Liver (tissue), 9 donors: ENCODE results near the gene TBC1D4. TPM values are rescaled to one million over a fixed set of nuclear protein-coding genes. Genes with fewer than 3 reads are reported as not detected.

Experiments
- DNase-seq: peaks from one replicate; pipeline ENCODE4 v3.0.0-alpha.2; 2017; ENCODE audit warnings: low spot score
- H3K27ac ChIP-seq, 2 donors: one replicate each; pipeline ENCODE4 v1.7.0; 2013; ENCODE audit warnings: inconsistent platforms in 2 of 2, low read length in 2 of 2, control low read depth in 1 of 2, low read depth in 1 of 2, mild to moderate bottlenecking in 1 of 2
- H3K27me3 ChIP-seq, 4 donors: one replicate each; pipeline versions ENCODE4 v1.6.1 to v1.7.0; 2013; ENCODE audit warnings: low read length in 3 of 4, inconsistent platforms in 1 of 4, mild to moderate bottlenecking in 1 of 4, moderate library complexity in 1 of 4; ENCODE audit not compliant: control insufficient read depth in 4 of 4, insufficient read depth in 4 of 4
- H3K36me3 ChIP-seq, 4 donors: one replicate each; pipeline versions ENCODE4 v1.6.1 to v1.7.0; 2013; ENCODE audit warnings: low read length in 3 of 4, mild to moderate bottlenecking in 3 of 4, low read depth in 1 of 4, moderate library complexity in 1 of 4; ENCODE audit not compliant: control insufficient read depth in 4 of 4, insufficient read depth in 3 of 4
- H3K4me1 ChIP-seq, 4 donors: one replicate each; pipeline versions ENCODE4 v1.6.1 to v1.7.0; 2013; ENCODE audit warnings: low read length in 3 of 4, mild to moderate bottlenecking in 3 of 4, moderate library complexity in 1 of 4; ENCODE audit not compliant: control insufficient read depth in 4 of 4, insufficient read depth in 4 of 4
- H3K4me3 ChIP-seq, 3 donors: one replicate each; pipeline versions ENCODE4 v1.6.1 to v1.7.0; 2013; ENCODE audit warnings: low read length in 3 of 3, control low read depth in 1 of 3, low read depth in 1 of 3, mild to moderate bottlenecking in 1 of 3
- H3K9ac ChIP-seq, 2 donors: one replicate each; pipeline ENCODE4 v1.7.0; 2013; ENCODE audit warnings: low read length in 2 of 2, mild to moderate bottlenecking in 2 of 2, moderate library complexity in 2 of 2, control low read depth in 1 of 2, low read depth in 1 of 2
- H3K9me3 ChIP-seq, 4 donors: one replicate each; pipeline versions ENCODE4 v1.6.1 to v1.7.0; 2013; ENCODE audit warnings: low read length in 3 of 4; ENCODE audit not compliant: control insufficient read depth in 4 of 4
- EGR1 ChIP-seq, 2 donors: IDR thresholded peaks; 2 replicates each; pipeline ENCODE4 v1.6.1; 2016 to 2018; ENCODE audit warnings: antibody characterized with exemption in 2 of 2, low read depth in 2 of 2
- FOXA1 ChIP-seq: IDR thresholded peaks from 2 replicates; pipeline ENCODE4 v1.6.1; 2016; ENCODE audit warnings: antibody characterized with exemption
- FOXA2 ChIP-seq: IDR thresholded peaks from 2 replicates; pipeline ENCODE4 v1.6.1; 2016; ENCODE audit warnings: antibody characterized with exemption
- GABPA ChIP-seq, 2 donors: IDR thresholded peaks in 1 of 2; conservative IDR thresholded peaks in 1 of 2; 2 replicates each; pipeline ENCODE4 v1.6.1; 2016; ENCODE audit warnings: antibody characterized with exemption in 2 of 2, mild to moderate bottlenecking in 1 of 2, moderate library complexity in 1 of 2
- HNF4A ChIP-seq, 2 donors: conservative IDR thresholded peaks; 2 replicates each; pipeline ENCODE4 v1.6.1; 2016; ENCODE audit warnings: antibody characterized with exemption in 2 of 2, mild to moderate bottlenecking in 2 of 2
- HNF4G ChIP-seq: IDR thresholded peaks from 2 replicates; pipeline ENCODE4 v1.6.1; 2016; ENCODE audit warnings: antibody characterized with exemption
- JUND ChIP-seq, 2 donors: IDR thresholded peaks; 2 replicates each; pipeline ENCODE4 v1.6.1; 2016; ENCODE audit warnings: antibody characterized with exemption in 2 of 2
- NR2F2 ChIP-seq: IDR thresholded peaks from 2 replicates; pipeline ENCODE4 v1.6.1; 2016; ENCODE audit warnings: antibody characterized with exemption
- RAD21 ChIP-seq, 2 donors: IDR thresholded peaks; 2 replicates each; pipeline ENCODE4 v1.6.1; 2016; ENCODE audit warnings: antibody characterized with exemption in 2 of 2, mild to moderate bottlenecking in 2 of 2
- RXRA ChIP-seq, 2 donors: IDR thresholded peaks; 2 replicates each; pipeline ENCODE4 v1.6.1; 2017 to 2018; ENCODE audit warnings: antibody characterized with exemption in 2 of 2, mild to moderate bottlenecking in 1 of 2
- SP1 ChIP-seq: IDR thresholded peaks from 2 replicates; pipeline ENCODE4 v1.6.1; 2018; ENCODE audit warnings: antibody characterized with exemption, mild to moderate bottlenecking
- TAF1 ChIP-seq: conservative IDR thresholded peaks from 2 replicates; pipeline ENCODE4 v1.6.1; 2016; ENCODE audit warnings: antibody characterized with exemption, mild to moderate bottlenecking
- YY1 ChIP-seq: IDR thresholded peaks from 2 replicates; pipeline ENCODE4 v1.6.1; 2016; ENCODE audit warnings: antibody characterized with exemption, mild to moderate bottlenecking
- WGBS: extraction: QIAGEN DNeasy Blood & Tissue Kit; methylation state at CpG from one replicate; pipeline ENCODE4 v1.1.7; 2013; 5-methylcytosine and 5-hydroxymethylcytosine counted together
- polyA plus RNA-seq, 2 donors: library from polyadenylated mRNA; stranded (reverse) in 1 of 2; unstranded in 1 of 2; fragments of 200-250 nt in 1 of 2; fragments of >200 nt in 1 of 2; fragmentation: Nextera tagmentation in 1 of 2; extraction: Ambion mirVana in 1 of 2; gene quantifications; one replicate each; pipeline versions ENCODE4 v1.2.1 to v1.2.3, GENCODE V29; 2013 to 2015
- total RNA-seq, 2 donors: library from RNA; depleted of rRNA; stranded (reverse); fragments of >200 nt; gene quantifications; one replicate each; pipeline ENCODE4 v1.2.3, GENCODE V29; 2014
- TF ChIP-seq, protein P1 (sequence below): IDR thresholded peaks from 2 replicates; pipeline ENCODE4 v1.6.1; 2016; ENCODE audit warnings: antibody characterized with exemption
- TF ChIP-seq, protein P2 (sequence below): IDR thresholded peaks from 2 replicates; pipeline ENCODE4 v1.6.1; 2016; ENCODE audit warnings: antibody characterized with exemption
- TF ChIP-seq, protein P3 (sequence below): fragments of 150-350 bp; IDR thresholded peaks from 2 replicates; pipeline ENCODE4 v1.5.1; 2017; ENCODE audit warnings: improper control_type of control experiment, low read depth, low read length; ENCODE audit not compliant: missing input control
- TF ChIP-seq, protein P4 (sequence below): IDR thresholded peaks from 2 replicates; pipeline ENCODE4 v1.6.1; 2016; ENCODE audit warnings: antibody characterized with exemption
- TF ChIP-seq, protein P5 (sequence below): IDR thresholded peaks from 2 replicates; pipeline ENCODE4 v1.6.1; 2016; ENCODE audit warnings: antibody characterized with exemption, mild to moderate bottlenecking
- donor health status: healthy.
- donor health status: healthy.
- donor health status: healthy.
- donor health status: healthy.
- donor health status: healthy.

Gene TBC1D4
- total and polyA plus RNA-seq, 4 donors: 2.3 to 11.1 (median 6.5) TPM

DNA sequence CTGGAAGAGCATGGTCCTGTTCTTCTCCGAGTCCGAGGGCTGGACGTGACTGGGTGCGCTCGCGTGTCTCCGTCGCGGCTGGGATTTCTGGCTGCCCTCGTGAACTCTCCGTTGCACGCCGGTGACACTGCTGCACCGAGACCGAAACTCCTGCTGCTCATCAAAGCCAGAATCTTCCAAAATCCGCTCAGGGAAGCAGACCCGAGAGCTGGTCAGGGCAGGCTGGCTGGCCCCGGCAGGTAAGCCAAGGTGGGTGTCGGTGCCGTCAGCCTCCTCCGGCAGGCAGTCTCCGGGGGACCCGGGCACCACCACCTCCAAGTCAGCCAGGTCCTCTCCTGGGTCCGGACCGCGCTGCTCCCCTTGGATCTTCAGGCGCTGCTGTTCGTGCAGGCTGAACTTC, 119.9 kb downstream of the TBC1D4 start:
- no peak for TF ChIP-seq HNF4A (conservative IDR thresholded peaks at IDR 0.05)
- TF ChIP-seq TAF1: no peak
- TF ChIP-seq, protein P1, sequence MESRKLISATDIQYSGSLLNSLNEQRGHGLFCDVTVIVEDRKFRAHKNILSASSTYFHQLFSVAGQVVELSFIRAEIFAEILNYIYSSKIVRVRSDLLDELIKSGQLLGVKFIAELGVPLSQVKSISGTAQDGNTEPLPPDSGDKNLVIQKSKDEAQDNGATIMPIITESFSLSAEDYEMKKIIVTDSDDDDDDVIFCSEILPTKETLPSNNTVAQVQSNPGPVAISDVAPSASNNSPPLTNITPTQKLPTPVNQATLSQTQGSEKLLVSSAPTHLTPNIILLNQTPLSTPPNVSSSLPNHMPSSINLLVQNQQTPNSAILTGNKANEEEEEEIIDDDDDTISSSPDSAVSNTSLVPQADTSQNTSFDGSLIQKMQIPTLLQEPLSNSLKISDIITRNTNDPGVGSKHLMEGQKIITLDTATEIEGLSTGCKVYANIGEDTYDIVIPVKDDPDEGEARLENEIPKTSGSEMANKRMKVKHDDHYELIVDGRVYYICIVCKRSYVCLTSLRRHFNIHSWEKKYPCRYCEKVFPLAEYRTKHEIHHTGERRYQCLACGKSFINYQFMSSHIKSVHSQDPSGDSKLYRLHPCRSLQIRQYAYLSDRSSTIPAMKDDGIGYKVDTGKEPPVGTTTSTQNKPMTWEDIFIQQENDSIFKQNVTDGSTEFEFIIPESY: no peak
- TF ChIP-seq FOXA1: no peak
- no peak for TF ChIP-seq SP1
- no peak for TF ChIP-seq JUND (IDR thresholded peaks at IDR 0.05)
- no peak for TF ChIP-seq YY1
- H3K36me3 ChIP-seq: no peaks in the 10 kb centered on the region
- no peak overlapping the region for H3K4me3 ChIP-seq
- no peak overlapping the region for H3K9ac ChIP-seq
- DNase-seq: no peak
- no peak overlapping the region for H3K27ac ChIP-seq
- WGBS: 98% methylated on average over 28 of the region's 28 CpGs
- peaks cover 0 to 6% (median 0%) of the 10 kb centered on the region in 4 donors for H3K4me1 ChIP-seq
- H3K9me3 ChIP-seq: no peaks in the 10 kb centered on the region
- H3K27me3 ChIP-seq: no peaks in the 10 kb centered on the region

DNA sequence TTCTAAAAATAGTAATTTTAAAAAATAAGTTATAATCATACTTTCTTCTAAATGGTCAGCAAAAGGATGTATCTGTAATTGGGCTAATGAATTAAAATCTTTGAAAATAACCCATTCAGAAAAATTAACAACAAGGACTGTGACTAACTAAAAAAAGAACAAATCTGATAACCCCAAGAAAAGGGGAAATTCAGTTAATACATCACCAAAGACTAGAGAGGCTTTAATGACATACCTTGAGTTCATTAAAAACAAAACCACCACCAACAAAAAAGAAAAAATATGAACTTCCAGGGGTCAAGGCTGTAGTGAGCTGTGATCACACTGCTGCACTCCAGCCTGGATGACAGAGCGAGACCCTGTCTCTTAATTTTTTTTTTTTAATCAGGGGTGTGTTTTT, 121.8 kb downstream of the TBC1D4 start:
- H3K27ac ChIP-seq: no peak overlapping the region
- no peak for DNase-seq
- TF ChIP-seq JUND (IDR thresholded peaks at IDR 0.05) (no peak), RXRA (IDR thresholded peaks at IDR 0.05) (no peak), YY1 (no peak), TAF1 (no peak), SP1 (no peak), FOXA1 (no peak), RAD21 (IDR thresholded peaks at IDR 0.05) (no peak), FOXA2 (no peak), NR2F2 (no peak), HNF4G (no peak), EGR1 (IDR thresholded peaks at IDR 0.05; ENCODE audit: low read depth in 2 of 2) (no peak), HNF4A (conservative IDR thresholded peaks at IDR 0.05) (no peak), GABPA (IDR thresholded peaks at IDR 0.05 in 1 of 2, conservative IDR thresholded peaks at IDR 0.05 in 1 of 2) (no peak)
- TF ChIP-seq, protein P1: no peak
- TF ChIP-seq, protein P2, sequence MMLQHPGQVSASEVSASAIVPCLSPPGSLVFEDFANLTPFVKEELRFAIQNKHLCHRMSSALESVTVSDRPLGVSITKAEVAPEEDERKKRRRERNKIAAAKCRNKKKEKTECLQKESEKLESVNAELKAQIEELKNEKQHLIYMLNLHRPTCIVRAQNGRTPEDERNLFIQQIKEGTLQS: no peak
- TF ChIP-seq, protein P3, sequence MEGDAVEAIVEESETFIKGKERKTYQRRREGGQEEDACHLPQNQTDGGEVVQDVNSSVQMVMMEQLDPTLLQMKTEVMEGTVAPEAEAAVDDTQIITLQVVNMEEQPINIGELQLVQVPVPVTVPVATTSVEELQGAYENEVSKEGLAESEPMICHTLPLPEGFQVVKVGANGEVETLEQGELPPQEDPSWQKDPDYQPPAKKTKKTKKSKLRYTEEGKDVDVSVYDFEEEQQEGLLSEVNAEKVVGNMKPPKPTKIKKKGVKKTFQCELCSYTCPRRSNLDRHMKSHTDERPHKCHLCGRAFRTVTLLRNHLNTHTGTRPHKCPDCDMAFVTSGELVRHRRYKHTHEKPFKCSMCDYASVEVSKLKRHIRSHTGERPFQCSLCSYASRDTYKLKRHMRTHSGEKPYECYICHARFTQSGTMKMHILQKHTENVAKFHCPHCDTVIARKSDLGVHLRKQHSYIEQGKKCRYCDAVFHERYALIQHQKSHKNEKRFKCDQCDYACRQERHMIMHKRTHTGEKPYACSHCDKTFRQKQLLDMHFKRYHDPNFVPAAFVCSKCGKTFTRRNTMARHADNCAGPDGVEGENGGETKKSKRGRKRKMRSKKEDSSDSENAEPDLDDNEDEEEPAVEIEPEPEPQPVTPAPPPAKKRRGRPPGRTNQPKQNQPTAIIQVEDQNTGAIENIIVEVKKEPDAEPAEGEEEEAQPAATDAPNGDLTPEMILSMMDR: no peak
- TF ChIP-seq, protein P4, sequence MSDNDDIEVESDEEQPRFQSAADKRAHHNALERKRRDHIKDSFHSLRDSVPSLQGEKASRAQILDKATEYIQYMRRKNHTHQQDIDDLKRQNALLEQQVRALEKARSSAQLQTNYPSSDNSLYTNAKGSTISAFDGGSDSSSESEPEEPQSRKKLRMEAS: no peak
- TF ChIP-seq, protein P5, sequence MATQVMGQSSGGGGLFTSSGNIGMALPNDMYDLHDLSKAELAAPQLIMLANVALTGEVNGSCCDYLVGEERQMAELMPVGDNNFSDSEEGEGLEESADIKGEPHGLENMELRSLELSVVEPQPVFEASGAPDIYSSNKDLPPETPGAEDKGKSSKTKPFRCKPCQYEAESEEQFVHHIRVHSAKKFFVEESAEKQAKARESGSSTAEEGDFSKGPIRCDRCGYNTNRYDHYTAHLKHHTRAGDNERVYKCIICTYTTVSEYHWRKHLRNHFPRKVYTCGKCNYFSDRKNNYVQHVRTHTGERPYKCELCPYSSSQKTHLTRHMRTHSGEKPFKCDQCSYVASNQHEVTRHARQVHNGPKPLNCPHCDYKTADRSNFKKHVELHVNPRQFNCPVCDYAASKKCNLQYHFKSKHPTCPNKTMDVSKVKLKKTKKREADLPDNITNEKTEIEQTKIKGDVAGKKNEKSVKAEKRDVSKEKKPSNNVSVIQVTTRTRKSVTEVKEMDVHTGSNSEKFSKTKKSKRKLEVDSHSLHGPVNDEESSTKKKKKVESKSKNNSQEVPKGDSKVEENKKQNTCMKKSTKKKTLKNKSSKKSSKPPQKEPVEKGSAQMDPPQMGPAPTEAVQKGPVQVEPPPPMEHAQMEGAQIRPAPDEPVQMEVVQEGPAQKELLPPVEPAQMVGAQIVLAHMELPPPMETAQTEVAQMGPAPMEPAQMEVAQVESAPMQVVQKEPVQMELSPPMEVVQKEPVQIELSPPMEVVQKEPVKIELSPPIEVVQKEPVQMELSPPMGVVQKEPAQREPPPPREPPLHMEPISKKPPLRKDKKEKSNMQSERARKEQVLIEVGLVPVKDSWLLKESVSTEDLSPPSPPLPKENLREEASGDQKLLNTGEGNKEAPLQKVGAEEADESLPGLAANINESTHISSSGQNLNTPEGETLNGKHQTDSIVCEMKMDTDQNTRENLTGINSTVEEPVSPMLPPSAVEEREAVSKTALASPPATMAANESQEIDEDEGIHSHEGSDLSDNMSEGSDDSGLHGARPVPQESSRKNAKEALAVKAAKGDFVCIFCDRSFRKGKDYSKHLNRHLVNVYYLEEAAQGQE: no peak
- H3K4me1 ChIP-seq: no peaks in the 10 kb centered on the region
- peaks cover 0 to 3% (median 0%) of the 10 kb centered on the region in 4 donors for H3K36me3 ChIP-seq
- 97% methylated on average over 1 of the region's 1 CpG for WGBS
- no peaks in the 10 kb centered on the region for H3K9me3 ChIP-seq
- no peak overlapping the region for H3K4me3 ChIP-seq
- H3K9ac ChIP-seq: no peak overlapping the region
- no peaks in the 10 kb centered on the region for H3K27me3 ChIP-seq
